ENCODE measurements around the gene HCRT. TPM values are rescaled to one million over a fixed set of nuclear protein-coding genes. Genes with fewer than 3 reads are reported as not detected.
"Not testable (repeated sequence)": the region's sequence is repeated elsewhere in the genome, so short reads cannot be mapped to it uniquely, and the experiment has no call there.

Gene HCRT
- total RNA-seq, 2 experiments from 2014 or later = not detected

DNA sequence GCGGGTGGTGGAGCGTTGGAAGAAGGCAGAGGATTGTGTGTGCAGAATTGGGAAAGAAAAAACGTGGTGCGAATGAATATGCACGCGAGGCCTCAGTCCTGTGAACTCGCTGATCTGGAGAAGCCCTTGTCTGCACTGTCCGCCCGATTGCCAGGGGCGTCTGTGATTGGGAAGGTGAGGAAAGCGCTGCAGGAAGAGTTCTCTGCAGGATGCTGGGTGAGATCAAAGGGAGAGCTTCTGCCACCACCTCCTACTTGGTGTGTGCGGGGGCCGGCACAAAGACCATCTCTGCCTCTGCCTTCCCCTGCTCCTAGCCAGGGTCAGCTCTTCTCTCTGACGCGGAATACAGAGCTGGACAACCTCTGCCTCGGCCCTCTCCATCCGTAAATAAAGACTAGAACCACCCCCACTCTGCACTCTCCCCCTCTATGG is 29.6 kb downstream of the HCRT start:
- Mint-ChIP-seq H3K4me3 (peak overlapping the region; percentile 83), H3K36me3 (ENCODE audit: low read depth) (no peaks in the 10 kb centered on the region), H3K27ac (peak overlapping the region; percentile 79), H3K9me3 (no peaks in the 10 kb centered on the region), H3K4me1 (ENCODE audit: low read depth) (peaks cover 28% of the 10 kb centered on the region), H3K27me3 (no peaks in the 10 kb centered on the region)
- intact Hi-C loops (cut with micrococcal nuclease) = no loop called here
- DNase-seq (no peak), ATAC-seq (no peak)
- ChIA-PET POLR2A (interaction anchor here (0.7 to 1.4 kb wide), 2 partner anchors 35 to 120 kb away, joined by 3 read pairs; partner anchors contain the start of gene STAT5B), CTCF (interaction anchor here (0.6 to 1.7 kb wide), 2 partner anchors 16 to 35 kb away, joined by 3 to 7 read pairs; no protein-coding TSS in a partner anchor)
- no peak for TF ChIP-seq CTCF (IDR thresholded peaks at IDR 0.05)

GRCh38 chr17:42153919-42154742 is 31.1 kb downstream of the HCRT start:
- Mint-ChIP-seq H3K9me3 (no peaks in the 10 kb centered on the region), H3K4me3 (peak overlapping the region; percentile 83), H3K36me3 (ENCODE audit: low read depth) (no peaks in the 10 kb centered on the region), H3K4me1 (ENCODE audit: low read depth) (peaks cover 28% of the 10 kb centered on the region), H3K27me3 (no peaks in the 10 kb centered on the region), H3K27ac (peak overlapping the region; percentile 79)
- POLR2A ChIA-PET = interaction anchor here (0.7 to 3.0 kb wide), 9 partner anchors 11 to 254 kb away, joined by 3 to 13 read pairs (median 4); partner anchors contain the start of genes DHX58, KAT2A and ZNF385C
- CTCF ChIA-PET = interaction anchor here (0.6 to 1.7 kb wide), 7 partner anchors 9 to 191 kb away, joined by 3 to 7 read pairs (median 3); partner anchors contain the start of genes DNAJC7 and GHDC
- intact Hi-C loops (cut with micrococcal nuclease) = no loop called here
- TF ChIP-seq CTCF (IDR thresholded peaks at IDR 0.05) = no peak
- no peak for ATAC-seq
- DNase-seq = no peak

GRCh38 chr17:42146911-42147607 is 38.2 kb downstream of the HCRT start:
- Mint-ChIP-seq H3K4me3 (no peak overlapping the region), H3K36me3 (ENCODE audit: low read depth) (peaks cover 6% of the 10 kb centered on the region), H3K27me3 (no peaks in the 10 kb centered on the region), H3K27ac (no peak overlapping the region), H3K9me3 (no peaks in the 10 kb centered on the region), H3K4me1 (ENCODE audit: low read depth) (peaks cover 36% of the 10 kb centered on the region)
- intact Hi-C loops (cut with micrococcal nuclease) = no loop called here
- DNase-seq (no peak), ATAC-seq (no peak)
- CTCF ChIA-PET = interaction anchor here (1.1 kb wide), 1 partner anchor 15 kb away, joined by 3 read pairs; no protein-coding TSS in a partner anchor
- TF ChIP-seq CTCF (IDR thresholded peaks at IDR 0.05) = no peak
- POLR2A ChIA-PET = no interaction called here

DNA sequence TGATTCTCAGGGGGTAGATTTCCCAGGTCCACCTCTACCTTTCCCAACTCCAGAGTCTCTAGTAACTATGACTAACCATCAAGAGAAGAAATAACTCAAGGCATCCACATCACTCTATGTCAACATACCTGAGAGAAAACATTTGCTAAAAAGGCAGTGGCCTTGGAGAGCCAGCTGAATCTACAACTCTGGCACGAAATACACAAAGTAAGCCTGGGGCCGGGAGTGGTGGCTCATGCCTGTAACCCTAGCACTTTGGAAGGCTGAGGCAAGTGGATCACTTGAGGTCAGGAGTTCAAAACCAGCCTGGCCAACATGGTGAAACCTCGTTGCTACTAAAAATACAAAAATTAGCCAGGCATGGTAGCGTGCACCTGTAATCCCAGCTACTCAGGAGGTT is 42.1 kb downstream of the HCRT start:
- H3K36me3 Mint-ChIP-seq (ENCODE audit: low read depth); H3K27ac Mint-ChIP-seq; H3K9me3 Mint-ChIP-seq; ATAC-seq; intact Hi-C loops (cut with micrococcal nuclease); DNase-seq; H3K4me3 Mint-ChIP-seq; H3K27me3 Mint-ChIP-seq: not testable (repeated sequence)
- peaks cover 31% of the 10 kb centered on the region for H3K4me1 Mint-ChIP-seq (ENCODE audit: low read depth)
- CTCF ChIA-PET = interaction anchor here (1.2 to 1.4 kb wide), 2 partner anchors 115 to 288 kb away, joined by 3 read pairs; no protein-coding TSS in a partner anchor
- POLR2A ChIA-PET = interaction anchor here (1.0 to 2.2 kb wide), 3 partner anchors 9 to 14 kb away, joined by 3 to 10 read pairs (median 4); partner anchors contain the start of gene RAB5C

DNA sequence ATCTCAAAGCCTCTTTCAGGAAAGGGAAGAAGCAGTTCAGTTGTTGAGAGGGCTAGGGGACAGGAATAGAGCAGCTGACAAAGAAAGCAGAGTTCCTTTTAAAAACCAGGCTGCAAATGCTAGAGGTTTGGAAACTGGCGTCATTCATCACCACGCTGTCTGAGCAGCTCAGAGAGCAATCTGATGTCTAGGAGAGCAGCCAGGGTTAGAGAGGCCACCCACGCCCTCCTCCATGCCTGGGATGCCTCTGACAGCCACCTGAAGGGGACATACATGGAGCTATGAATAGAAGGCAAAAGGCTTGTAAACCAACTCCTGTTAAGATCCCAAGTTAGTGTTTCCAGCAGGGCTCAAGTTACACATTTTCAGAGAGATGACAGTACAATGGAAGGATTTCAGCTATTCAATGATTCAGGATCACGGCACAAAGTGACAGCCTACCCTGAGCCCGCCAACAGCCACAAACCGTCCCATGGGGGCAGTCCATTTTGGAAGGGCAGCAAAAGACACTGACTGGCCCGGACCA is 42.8 kb downstream of the HCRT start:
- ChIA-PET CTCF (interaction anchor here (1.4 to 4.5 kb wide), 2 partner anchors 12 to 289 kb away, joined by 3 to 15 read pairs; no protein-coding TSS in a partner anchor), POLR2A (interaction anchor here (1.0 to 2.2 kb wide), 3 partner anchors 8 to 13 kb away, joined by 3 to 10 read pairs (median 4); partner anchors contain the start of gene RAB5C)
- DNase-seq (no peak), ATAC-seq (no peak)
- no peak for TF ChIP-seq CTCF (IDR thresholded peaks at IDR 0.05)
- H3K27ac Mint-ChIP-seq = no peak overlapping the region
- peaks cover 30% of the 10 kb centered on the region for H3K4me1 Mint-ChIP-seq (ENCODE audit: low read depth)
- peaks cover 10% of the 10 kb centered on the region for H3K36me3 Mint-ChIP-seq (ENCODE audit: low read depth)
- H3K4me3 Mint-ChIP-seq = no peak overlapping the region
- intact Hi-C loops (cut with micrococcal nuclease) = no loop called here
- no peaks in the 10 kb centered on the region for H3K27me3 Mint-ChIP-seq
- H3K9me3 Mint-ChIP-seq = no peaks in the 10 kb centered on the region

All from activated CD8-positive, alpha-beta T cell treated with anti-CD3 and anti-CD28 coated beads for 36 hours (primary cell).